HL-60 (cell line): ENCODE data around the gene CTNNBIP1.

Experiments used
- GABPA ChIP-seq: IDR thresholded peaks from 2 replicates; pipeline ENCODE4 v1.6.1; 2012; ENCODE audit warnings: low read depth
- POLR2AphosphoS5 ChIP-seq: IDR thresholded peaks from 2 replicates; pipeline ENCODE4 v1.6.1; 2012; ENCODE audit warnings: low read depth
- TF ChIP-seq, protein P1 (sequence below): IDR thresholded peaks from one replicate; pipeline ENCODE4 v1.5.1; 2011; ENCODE audit warnings: low read length, control low read depth, inconsistent platforms; ENCODE audit not compliant: insufficient read depth

DNA sequence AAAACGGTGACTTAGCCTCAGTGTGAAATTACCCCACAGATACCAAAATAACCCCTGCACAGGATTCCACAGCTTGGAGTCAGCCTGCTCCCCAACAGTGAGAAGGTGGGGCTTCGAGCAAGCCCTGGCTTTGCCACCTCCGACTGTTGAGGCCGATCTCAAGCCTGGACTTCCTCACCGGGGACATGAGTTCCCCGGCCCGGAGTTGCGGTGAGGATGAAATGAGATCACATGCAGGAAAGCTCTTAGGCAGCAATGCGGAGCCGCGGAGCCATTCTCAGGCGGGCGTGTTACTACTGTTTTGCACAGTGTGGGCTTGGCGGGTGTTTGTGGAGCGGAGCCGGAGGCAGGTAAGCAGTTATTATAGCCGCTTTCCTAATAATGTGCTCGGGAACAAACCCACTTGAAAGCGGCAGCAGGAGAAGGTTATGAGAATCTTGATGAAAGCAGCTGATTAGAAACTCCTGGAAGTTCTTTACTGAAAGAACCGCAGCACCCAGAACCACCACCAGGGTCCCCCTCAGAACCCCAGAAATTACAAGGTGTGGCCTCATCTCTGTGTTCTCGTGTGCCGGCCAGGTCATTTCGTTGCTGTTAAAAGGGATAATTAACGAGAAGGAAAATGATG, 82.4 kb downstream of the CTNNBIP1 start:
- TF ChIP-seq POLR2AphosphoS5: no peak
- TF ChIP-seq, protein P1, sequence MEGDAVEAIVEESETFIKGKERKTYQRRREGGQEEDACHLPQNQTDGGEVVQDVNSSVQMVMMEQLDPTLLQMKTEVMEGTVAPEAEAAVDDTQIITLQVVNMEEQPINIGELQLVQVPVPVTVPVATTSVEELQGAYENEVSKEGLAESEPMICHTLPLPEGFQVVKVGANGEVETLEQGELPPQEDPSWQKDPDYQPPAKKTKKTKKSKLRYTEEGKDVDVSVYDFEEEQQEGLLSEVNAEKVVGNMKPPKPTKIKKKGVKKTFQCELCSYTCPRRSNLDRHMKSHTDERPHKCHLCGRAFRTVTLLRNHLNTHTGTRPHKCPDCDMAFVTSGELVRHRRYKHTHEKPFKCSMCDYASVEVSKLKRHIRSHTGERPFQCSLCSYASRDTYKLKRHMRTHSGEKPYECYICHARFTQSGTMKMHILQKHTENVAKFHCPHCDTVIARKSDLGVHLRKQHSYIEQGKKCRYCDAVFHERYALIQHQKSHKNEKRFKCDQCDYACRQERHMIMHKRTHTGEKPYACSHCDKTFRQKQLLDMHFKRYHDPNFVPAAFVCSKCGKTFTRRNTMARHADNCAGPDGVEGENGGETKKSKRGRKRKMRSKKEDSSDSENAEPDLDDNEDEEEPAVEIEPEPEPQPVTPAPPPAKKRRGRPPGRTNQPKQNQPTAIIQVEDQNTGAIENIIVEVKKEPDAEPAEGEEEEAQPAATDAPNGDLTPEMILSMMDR: no peak
- no peak for TF ChIP-seq GABPA
